Epithelial cell of proximal tubule (primary cell): ENCODE measurements around the gene PLD4. TPM values are rescaled to one million over a fixed set of nuclear protein-coding genes. Genes with fewer than 3 reads are reported as not detected.

ENCODE experiments used
- DNase-seq: peaks from one replicate; pipeline ENCODE4 v3.0.0-alpha.2; 2011; ENCODE audit warnings: low read depth
- H3K4me3 ChIP-seq: 2 replicates; pipeline ENCODE4 v1.5.1; 2011; ENCODE audit warnings: low read depth, mild to moderate bottlenecking, low read length
- total RNA-seq: library from RNA; depleted of rRNA; stranded (reverse); fragments of >200 nt; gene quantifications from 2 replicates; pipeline ENCODE4 v1.2.3, GENCODE V29; 2015
- TF ChIP-seq, protein P1 (sequence below): conservative IDR thresholded peaks from 2 replicates; pipeline ENCODE4 v1.5.1; 2012; ENCODE audit warnings: low read depth, mild to moderate bottlenecking, low read length

The PLD4 gene
- total RNA-seq = not detected in 2 replicates

DNA sequence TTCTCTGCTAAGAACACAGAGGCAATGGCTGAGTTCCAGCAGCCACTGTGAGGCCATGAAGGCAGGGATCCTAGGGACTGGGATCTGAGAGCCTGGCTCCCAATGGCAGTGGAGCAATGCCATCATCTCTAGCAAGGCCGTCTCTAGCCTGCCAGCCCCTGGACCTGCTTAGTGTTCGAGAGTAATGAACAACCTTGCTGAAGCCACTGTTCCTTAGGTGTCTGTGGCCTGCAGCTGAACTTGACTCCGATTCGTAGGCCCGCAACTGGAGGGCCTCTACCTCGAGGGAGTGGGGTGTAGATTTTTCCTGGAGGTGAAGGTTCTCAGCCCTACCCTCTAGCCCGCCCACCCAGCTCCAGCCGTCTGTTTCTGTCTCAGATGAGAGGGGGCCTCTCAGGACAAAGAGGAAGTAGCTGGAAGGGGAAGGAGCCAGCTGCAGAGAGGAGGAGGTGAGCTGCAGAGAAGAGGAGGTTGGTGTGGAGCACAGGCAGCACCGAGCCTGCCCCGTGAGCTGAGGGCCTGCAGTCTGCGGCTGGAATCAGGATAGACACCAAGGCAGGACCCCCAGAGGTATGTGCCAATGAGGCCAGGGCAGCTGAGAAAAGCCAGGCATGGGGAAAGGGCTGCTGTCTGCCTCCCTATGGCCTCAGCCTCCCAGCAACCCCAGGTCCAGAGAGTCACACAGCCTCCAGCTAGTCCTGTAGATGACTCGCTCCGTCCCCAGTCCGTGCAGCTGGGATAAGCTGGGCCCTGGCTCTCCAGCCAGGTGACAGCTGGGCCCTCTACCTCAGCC is at the start of gene PLD4:
TSS of gene PLD4 (plus strand) at position 459 of the 793 bp plus-strand sequence. CDS start 2,262 bp downstream, outside the sequence.
- H3K4me3 ChIP-seq = no peak within 1 kb of the TSS
- TF ChIP-seq, protein P1, sequence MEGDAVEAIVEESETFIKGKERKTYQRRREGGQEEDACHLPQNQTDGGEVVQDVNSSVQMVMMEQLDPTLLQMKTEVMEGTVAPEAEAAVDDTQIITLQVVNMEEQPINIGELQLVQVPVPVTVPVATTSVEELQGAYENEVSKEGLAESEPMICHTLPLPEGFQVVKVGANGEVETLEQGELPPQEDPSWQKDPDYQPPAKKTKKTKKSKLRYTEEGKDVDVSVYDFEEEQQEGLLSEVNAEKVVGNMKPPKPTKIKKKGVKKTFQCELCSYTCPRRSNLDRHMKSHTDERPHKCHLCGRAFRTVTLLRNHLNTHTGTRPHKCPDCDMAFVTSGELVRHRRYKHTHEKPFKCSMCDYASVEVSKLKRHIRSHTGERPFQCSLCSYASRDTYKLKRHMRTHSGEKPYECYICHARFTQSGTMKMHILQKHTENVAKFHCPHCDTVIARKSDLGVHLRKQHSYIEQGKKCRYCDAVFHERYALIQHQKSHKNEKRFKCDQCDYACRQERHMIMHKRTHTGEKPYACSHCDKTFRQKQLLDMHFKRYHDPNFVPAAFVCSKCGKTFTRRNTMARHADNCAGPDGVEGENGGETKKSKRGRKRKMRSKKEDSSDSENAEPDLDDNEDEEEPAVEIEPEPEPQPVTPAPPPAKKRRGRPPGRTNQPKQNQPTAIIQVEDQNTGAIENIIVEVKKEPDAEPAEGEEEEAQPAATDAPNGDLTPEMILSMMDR = no peak
- no peak for DNase-seq

- TF ChIP-seq, protein P1 = no peak
- H3K4me3 ChIP-seq = no peak overlapping the region
- no peak for DNase-seq
Measured at GRCh38 chr14:104875412-104875751, 49.3 kb upstream of the PLD4 start.

DNA sequence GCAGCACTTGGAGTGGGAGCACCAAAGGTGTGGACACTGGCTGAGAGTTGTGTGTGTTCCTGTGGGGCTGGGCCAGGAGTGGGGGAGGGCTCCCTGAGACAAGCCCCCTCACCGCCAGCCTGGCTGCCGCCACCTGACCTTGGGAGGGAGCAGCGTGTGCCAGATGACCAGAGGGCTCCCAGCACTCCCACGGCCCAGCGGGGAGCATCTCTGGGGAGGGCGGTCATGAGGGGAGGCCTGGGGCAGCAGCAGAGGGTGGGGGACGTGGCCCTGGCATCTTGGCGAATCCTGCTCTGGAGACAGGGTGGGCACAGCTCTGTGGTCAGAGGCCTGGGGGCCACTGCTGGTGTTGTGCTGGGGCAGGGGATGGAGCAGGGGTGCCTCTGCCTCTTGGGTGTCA is 48.9 kb upstream of the PLD4 start:
- no peak overlapping the region for H3K4me3 ChIP-seq
- no peak for DNase-seq
- TF ChIP-seq, protein P1 = no peak

GRCh38 chr14:104876251-104876699 is 48.4 kb upstream of the PLD4 start:
- TF ChIP-seq, protein P1 = no peak
- H3K4me3 ChIP-seq = no peak overlapping the region
- DNase-seq = no peak

- no peak overlapping the region for H3K4me3 ChIP-seq
- DNase-seq = no peak
- TF ChIP-seq, protein P1 = no peak
Measured at GRCh38 chr14:104877066-104877805, 47.4 kb upstream of the PLD4 start.

DNA sequence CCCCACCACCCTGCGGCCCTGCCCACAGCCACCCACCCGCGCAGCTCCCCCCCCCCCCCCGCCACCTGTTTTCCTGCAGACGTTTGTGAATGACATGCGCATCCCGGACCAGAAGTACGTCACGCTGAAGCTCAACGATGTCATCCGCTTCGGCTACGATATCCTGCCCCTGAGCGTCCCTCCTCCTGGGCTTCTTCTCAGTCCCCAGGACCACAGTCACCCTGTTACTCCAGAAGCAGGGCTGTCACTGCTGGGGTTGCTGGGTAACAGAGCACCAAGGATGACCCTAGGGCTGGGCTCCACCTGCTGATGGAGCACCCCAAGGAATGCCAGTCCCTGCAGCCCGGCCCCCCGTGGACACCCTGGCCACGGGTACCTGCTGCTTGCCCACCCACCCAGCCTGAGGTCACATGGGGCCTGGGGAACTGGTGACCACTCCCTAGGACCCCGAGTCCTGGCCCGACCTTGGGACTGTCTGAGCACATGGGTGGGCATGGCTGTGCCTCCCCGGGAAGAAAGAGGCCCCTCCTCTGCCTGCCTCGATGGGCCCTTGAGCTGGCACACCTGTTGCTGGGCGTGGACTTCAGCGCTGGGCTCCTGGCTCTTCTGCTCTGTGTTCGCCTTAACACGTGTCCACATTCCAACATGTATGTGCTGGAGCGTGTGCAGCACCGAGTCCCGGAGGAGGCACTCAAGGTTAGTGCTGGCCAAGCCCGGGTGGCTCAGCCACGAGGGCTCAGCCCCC is 46.7 kb upstream of the PLD4 start:
- no peak overlapping the region for H3K4me3 ChIP-seq
- no peak for DNase-seq
- TF ChIP-seq, protein P1 = no peak
